EL (cell line): ENCODE measurements around the gene ASB1.

Source experiments
- DNase-seq: peaks from one replicate; pipeline ENCODE4 v3.0.0-alpha.2; 2016

The ASB1 gene

DNA sequence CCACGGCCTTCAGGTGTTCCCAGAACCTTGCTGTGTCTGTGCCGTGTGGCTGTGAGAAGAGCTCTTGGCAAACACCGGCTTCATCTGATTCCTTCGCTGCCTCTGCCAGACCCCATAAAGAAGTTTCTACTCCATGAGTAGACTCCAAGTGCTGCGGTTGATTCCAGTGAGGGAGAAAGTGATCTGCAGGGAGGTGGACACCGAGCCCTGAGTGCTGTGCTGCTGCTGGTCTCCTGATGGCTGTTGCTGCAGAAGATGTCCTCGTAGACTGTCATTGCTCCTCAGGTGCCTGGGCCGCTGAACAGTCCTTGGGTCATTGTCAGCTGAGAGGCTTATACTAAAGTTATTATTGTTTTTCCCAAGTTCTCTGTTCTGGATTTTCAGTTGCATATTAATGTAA is 19.6 kb downstream of the ASB1 start:
- DNase-seq, result no peak

DNA sequence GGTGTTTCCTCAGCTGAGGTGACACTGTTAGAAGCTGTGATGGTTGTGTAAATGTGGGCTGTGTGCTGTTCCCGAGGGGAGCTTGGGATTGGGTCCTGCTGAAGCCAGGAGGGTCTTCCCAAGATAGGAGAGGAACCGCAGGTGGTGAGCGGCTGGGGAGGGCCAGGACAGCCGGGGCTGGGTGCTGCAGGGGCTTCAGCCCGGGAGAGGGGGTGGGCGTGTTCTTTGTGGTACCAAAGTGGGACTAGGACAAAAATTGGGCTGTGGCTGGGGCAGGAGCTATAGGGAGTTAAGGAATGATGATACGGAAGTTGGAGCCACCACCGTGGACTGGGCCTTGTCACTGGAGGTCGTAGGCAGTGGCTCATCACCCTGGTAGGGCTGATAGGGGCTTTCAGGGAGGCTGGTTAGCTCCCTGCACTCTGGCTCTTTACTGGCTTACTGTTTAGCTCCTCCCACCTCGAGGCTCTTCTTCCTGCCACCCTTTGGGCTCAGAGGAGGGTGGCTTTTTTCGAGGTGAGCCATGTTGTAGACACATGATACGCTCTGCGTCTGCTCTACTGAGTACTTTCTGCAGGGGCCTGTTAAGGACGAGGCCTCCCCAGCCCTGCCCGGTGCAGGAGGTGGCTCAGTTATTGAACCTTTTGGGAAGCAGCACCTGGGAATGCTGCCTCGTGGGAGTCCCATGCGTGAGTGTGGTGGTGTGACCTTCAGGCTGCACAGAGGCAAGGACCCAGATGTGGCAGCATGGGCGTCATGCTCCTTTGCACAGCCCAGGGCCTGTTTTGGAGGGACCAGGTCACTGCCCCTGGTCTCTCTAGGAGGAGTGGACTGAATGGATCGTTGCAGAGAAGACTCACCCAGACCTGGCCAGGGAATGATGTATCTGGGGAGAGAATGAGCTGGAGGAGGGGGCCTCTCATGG is 21.6 kb downstream of the ASB1 start:
- DNase-seq, result no peak

DNA sequence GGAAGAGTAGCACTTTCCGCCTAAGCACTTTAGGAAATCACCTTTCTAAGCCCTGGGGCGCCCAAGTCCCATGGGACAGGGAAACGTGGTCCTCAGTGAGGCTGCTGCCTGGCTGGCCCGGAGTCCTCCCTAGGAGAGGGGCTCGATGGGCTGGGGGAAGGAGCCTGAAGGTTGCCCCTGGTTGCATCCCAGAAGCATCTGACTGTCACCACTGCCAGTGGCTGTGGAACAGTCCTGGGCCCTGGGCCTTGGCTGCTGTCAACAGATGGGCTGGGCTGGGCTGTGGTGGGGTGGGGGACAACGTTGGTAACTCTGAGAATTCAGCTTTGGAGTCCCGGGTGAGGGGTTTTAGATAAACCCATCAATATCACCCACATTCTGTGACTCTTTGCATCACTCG is 22.5 kb downstream of the ASB1 start:
- no peak for DNase-seq

DNA sequence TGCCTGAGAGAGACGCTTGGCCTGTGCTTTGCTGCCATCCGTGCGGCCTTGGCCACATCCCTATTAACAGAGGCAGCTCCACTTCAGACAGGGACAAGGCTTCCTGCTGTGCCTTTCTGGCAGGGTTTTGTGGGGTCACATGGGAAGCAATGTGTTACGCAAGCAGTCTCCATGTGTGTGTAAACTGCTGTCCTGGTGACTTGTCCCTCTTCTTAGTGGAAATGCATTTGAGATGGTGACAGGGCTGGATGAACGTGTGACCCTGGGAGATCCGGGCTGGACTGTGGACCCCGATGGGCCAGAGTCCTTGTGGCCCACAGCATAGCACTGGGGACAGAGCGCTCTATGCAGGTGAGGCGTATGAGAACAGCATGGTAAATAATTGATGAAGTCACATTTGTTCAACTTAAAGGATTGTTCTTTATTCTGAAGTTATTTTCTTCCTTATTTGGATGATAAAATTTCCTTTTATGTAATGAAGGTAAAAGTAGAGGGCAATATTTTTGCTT is 23.2 kb downstream of the ASB1 start:
- peak; percentile 31 for DNase-seq

DNA sequence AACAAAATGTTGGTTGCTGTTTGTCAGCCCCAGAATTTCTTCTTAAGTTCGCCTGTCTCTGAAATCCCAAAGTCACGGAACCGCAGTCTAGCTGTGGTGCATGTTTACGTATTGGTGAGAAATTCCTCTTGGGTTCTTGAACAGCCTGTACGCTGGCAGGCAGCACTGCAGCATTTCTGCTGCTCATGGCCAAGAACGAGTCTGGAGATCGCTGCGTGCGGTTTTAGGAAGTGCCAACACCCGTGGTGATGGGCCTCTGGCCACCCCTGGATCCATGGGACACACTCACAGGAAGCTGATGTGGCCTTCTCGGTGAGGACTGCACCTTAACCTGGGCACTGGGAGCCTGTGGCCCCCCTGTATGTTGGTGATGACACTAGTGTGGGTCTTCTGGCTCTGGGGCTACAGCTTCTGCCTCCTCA is 23.7 kb downstream of the ASB1 start:
- DNase-seq, result no peak

DNA sequence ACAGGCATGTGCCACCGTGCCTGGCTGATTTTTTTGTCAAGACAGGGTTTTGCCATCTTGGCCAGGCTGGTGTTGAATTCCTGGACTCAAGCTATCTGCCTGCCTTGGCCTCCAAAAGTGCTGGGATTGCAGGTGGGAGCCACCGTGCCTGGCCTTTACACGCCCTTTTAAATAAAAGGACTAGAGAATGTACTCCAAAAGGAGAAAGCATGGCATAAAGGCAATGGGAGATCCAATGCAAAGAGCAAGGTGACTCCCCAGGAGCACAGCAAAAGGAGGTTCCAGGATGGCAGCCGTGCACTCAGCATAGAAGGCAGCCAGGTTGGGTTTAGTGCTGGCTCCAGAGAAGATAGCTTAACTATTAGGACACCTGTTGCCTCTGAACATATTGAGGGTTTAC is 27.1 kb downstream of the ASB1 start:
- DNase-seq, result no peak

DNA sequence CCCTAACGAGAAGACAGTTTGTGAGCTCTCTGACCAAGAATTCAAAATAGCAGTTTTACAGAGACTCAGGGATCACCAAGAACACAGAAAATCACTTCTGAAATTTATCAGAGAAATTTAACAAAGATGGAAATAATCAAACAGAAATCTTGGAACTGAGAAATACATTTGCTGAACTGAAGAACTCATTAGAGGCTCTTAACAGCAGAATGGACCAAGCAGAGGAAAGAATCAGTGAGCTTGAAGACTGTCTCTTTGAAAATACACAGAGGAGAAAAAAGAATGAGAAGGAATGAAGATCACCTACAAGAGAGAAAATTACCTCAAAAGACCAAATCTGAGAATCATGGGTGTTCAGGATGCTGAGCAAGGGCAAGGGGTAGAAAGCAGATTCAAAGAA is 29.7 kb downstream of the ASB1 start:
- DNase-seq, result no peak

DNA sequence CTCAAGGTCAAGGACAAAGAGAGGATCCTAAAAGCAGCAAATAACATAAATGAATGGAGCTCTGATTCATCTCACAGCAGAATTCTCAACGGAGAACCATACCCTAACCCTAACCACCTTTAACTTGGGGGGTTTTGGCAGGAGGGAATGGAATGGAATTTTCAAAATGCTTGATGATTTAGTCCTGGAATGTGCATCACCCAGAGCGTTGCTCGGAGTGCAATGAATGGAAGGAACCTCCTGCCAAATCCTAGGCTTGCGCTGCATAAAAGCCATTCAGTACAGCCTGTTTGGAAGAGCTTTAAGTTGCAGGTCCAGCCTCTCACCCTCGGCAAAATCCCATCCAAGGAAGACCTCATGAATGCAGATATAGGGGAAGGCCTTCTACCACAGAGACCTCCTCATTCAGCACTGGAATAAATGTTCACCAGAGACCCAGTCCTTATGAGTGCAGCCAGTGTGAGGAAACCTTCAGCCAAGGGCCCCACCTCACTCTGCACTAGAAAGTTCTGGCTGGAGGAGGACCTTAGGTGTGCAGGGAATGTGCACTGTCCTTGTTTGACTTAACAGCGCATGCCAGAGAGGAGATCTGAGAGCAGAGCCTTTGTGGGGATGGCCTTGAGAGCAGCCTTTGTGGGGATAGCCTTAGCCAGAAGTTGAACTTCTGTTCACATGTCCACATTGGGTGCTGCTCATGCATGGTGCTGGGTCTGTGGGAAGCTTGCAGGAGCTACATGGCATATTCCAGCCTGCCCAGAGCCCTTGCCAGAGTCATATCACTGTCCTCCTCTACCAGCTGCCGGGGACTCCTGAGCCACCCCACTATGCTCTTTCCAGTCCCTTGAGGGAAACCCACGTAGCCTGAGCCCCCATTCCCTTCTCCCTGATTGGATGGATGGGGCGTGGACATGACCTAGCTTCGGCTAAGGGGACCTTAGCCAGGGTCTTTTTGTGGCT is 30.5 kb downstream of the ASB1 start:
- peak; percentile 65 for DNase-seq

DNA sequence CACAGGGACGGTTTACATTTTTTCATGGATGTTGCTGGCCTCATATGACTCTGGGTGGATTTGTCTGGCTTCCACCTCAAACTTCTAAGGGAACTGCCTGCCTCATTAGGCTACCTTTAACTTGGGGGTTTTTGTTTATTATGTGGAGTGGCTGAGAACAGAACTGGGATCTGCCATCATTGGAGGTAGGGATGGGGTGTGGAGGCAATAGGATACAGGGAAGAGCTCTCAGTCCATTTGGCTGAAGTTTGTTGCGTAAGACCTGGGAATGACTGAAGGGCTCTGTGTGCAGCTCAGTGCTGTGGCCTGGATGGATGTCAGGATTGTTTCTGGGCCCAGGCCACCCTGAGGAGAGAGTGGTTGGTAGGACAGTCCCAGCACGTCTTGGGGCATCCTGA is 31.2 kb downstream of the ASB1 start:
- DNase-seq, result no peak

DNA sequence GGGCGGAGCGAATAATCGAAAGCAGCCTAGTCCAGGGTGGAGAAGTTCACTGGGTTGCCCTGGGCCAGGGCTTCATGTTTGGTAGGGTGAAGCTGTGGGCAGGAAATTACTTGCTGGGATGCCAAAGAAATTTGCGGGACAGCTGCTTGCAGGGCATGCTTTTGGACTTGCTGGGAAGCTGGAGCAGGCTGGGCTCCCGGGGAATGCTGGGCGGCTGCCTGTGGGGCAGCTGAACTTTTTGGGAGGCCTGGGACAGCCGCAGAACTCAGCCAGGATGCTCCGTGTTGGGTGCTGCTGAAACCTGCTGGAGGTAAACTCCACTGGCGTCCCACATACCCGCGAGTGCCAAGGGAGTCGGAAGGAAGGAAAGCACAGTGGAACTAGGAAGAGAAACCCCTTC is 31.9 kb downstream of the ASB1 start:
- no peak for DNase-seq

DNA sequence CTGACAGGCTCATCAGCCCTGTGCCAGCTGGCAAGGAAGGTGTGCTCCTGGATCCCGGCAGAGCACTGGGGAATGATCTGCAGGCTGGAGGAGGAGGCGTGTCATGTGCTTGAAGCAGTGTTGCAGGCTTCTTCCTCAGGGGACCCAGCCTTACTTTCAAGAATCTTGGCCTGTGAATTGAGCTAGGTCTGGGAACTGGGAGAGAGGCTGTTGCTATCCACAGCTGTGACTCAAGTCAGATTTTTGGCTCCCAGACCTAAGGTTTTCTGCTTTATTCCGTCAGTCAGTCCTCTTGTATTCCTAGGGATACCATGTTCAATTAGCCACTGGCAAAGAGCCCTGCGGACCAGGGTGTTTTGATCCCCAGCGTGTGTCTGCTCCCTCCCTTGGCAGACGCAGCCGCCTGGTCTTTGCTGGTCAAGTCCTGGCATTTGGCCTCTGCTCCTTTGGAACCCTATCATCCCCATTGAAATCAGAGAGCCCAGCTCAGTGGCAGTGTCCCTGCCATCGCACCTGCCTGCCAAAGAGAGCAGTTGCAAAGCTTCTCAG is 32.4 kb downstream of the ASB1 start:
- no peak for DNase-seq

DNA sequence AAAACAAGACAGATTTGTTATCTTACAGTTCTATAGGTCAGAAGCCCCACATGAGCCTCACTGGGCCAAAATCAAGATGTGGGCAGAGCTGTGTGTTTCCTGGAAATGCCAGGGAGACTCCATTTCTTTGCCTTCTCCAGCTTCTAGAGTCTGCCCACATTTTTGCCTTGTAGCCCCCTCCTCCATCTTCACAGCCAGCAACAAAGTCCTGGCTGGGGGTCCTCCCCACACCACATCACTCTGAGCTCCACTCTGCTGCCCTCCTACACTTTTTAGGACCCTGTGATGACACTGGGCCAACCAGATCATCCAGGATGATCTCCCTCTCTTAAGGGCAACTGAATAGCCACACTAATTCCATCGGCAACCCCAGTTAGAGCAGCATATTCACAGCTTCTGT is 34.3 kb downstream of the ASB1 start:
- DNase-seq, result no peak

DNA sequence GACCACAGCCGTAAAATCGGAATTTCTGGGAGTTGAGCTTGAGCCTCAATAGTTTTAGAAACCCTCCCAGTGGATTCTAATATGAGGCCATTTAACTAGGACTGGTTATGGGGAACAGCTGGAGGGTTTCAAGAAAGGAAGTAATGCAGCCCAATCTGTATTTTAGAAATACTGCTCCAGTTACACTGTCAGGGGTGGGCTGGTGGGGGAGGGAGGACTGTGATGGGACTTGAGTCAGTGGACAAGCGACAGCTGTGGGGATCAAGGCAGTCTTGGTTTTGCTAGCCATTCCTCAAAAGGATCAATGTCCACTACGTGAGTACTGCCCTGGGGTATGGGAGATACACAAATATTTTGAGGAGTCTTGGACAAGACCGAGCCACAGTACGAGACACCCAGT is 34.8 kb downstream of the ASB1 start:
- no peak for DNase-seq

DNA sequence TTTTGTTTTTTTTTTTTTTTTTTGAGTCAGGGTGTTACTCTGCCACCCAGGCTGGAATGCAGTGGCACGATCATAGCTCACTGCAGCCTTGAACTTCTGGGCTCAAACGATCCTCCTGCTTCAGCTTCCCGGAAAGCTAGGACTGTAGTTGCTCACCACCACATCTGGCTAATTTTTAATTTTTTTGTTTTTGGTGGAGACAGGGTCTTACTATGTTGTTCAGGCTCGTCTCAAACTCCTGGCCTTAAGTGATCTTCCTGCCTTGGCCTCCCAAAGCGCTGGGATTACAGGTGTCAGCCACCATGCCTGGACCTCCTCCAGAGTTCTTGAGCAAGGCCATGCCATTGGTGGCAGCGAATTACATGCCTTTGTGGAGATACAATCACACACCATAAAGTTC is 35.2 kb downstream of the ASB1 start:
- DNase-seq, result no peak

DNA sequence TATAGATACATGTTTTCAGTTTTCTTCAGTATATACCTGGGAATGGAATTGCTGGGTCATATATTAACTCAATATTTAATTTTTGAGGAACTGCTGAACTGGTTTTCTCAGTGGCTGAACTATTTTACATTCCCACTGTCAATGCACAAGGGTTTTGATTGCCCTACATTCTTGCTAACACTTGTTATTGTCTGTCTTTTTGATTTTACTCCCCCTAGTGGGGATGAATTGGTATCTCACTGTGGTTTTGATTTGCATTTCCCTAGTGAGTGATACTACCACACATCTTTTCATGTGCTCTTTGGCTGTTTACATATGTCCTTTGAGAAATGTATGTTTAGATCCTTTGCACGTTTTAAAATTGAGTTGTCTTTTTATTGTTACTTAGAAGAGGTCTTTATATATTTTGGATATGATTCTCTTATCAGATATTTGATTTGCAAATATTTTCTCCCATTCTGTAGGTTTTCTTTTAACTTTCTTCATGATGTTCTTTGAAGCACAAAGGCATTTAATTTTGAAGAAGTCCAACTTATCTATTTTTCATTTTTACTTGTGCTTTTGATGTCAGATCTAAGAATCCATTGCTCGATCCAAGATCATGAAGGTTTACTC is 36.2 kb downstream of the ASB1 start:
- peak; percentile 60 for DNase-seq

DNA sequence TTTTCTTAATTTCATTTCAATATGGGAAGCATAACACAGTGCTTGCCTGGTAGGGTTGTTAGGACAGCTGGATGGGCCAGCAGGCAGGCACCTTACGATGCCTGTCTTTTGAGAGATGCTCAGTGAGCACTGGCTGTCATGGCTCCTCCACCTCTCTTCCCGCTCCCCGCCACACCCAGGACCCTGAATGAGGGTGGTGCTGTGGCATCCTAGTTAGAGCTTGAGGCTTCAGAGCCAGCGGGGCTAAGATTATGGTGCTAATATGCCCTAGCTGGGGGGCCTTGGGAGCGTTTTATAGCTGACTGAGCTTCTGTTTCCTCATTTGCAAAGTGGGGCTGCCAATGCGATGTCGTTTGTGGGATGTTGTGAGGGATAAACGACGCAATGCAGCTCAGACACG is 37.7 kb downstream of the ASB1 start:
- no peak for DNase-seq

DNA sequence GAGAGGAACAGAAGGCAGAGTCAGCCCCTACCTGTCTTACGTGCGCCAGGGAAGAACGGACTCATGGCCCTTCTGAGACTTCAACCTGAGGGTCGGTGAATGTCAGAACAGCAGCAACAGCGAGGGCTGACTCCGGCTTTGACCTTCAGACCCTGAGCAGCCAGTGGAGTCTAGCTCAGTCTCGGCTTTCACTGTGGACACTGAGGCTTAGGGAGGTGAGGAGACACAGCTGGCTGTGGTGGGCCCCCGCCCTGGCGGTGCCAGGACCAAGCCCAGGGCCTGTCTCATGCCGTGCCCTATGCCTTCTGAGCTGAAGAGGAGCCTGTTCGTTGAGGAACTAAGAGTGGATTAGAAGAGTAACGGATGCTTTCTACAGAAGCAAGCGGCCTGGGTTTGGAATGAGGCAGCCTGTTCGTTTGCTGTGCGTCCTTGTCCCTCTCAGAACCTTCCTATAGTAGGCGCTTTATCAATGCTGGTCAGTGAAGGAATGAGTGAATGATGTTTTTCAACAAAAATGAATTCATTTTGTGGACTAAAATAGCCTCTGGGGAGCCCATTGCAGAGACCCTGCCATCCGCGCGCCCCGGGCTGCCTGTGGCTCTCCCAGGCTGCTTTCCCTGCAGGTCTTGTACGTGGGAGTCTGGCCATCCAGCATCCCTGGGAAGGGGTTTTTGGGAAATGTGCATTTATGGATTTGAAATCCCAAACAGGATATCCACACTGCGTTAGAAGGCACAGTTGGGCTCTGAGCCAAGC is 38.9 kb downstream of the ASB1 start:
- no peak for DNase-seq

DNA sequence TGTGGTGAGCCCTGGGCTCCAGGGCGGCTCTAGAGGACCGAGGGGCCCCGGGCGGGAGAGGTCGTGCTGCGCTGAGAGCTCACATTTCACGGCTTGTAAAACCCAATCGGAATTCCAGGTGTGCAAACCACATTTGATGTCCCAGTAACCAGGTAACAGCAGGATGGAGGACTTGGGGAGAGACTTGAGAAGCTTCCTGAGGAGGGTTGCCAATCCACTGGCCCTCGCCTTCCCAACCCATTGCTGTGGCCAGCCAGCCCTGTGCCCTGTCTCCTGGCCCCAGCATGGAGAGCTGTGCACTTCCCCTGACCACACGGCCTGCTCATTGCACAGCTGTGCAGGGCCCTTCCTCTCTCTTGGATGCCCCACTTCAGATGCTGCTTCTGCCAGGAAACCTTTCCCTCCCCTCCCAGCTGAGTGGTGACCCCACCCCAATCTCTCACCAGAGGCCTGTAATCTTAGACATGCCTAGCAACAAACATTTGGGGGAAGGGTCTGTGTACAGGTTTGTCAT is 39.6 kb downstream of the ASB1 start:
- no peak for DNase-seq

DNA sequence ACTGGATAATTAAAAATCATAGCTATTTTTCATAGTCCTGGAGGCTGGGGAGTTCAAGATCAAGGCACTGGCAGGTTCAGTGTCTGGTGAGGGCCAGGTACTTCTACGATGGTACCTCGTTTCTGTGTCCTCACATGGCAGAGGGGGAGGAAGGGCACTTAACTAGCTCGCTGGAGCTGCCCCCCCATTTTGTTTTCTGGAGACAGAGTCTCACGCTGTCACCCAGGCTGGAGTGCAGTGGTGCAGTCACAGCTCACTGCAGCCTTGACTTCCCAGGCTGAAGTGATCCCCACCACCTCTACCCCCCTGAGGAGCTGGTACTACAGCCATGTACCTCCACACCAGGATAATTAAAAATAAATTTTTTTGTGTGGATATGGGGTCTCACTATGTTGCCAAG is 40.3 kb downstream of the ASB1 start:
- DNase-seq, result no peak

DNA sequence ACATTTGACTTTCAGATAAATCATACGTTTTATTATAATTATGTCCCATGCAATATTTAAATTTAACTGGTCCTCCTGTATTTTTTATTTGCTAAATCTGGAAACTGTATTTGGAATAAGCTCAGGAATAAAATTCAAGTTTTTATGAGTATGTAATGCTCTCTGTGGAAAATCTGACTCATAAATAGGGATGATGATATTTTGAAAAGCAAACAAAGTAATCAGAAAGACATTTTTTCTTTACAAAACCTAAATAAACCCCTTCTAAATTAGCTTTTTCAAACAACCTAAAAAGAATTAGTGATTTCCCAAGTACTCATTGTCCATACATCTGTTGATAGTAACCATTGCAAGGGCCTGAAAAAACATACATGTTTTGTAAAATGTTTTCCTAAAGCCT is 41.1 kb downstream of the ASB1 start:
- DNase-seq, result no peak

DNA sequence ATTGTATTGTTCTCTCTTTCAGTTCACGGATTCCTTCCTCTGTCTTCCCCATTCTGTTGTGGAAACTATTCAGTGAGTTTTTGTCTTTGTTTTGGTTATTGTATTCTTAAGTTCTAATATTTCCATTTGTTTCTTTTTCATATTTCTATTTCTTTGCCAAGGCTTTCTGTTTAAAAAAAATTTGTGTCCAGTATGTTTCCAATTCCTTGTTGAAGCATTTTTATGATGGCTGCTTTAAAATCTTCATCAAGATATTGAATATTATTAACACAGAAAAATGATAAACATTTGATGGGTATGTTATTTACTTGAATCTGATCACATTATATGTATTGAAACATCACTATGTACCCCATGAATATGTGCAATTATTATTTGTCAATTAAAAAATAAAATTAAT is 42.4 kb downstream of the ASB1 start:
- DNase-seq, result no peak

DNA sequence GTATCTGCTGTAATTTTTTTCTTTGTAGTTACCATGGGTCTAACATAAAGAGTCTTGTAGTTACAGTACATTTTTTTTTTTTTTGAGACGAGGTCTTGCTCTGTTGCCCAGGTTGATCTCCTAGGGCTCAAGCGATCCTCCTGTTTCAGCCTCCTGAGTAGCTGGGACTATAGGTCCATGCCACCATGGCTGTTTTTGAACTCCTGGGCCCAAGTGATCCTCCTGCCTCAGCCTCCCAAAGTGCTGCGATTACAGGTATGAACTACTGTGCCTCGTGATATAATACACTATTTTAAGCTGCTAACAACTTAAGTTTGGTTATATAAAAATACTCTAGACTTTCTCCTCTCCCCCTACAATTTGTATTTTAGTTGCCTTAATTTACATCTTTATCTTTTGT is 46.3 kb downstream of the ASB1 start:
- no peak for DNase-seq
